B cell (primary cell): ENCODE data around the gene INHBE.

ENCODE experiments used
- CTCF ChIP-seq: fragments of 200-600 bp; IDR thresholded peaks from one replicate; pipeline ENCODE4 v1.8.0; 2022; ENCODE audit warnings: antibody characterized with exemption, mild to moderate bottlenecking
- EZH2 ChIP-seq: IDR thresholded peaks from 2 replicates; pipeline ENCODE4 v1.6.1; 2012; ENCODE audit warnings: borderline replicate concordance, low read depth, mild to moderate bottlenecking, moderate library complexity, low read length; ENCODE audit not compliant: insufficient read depth, poor library complexity, severe bottlenecking

GRCh38 chr12:57477710-57478681, 22.9 kb downstream of the INHBE start:
- no peak for TF ChIP-seq CTCF
- TF ChIP-seq EZH2, result no peak
